Neural cell (in vitro differentiated cells): ENCODE results near the gene EML6. TPM values are rescaled to one million over a fixed set of nuclear protein-coding genes. Genes with fewer than 3 reads are reported as not detected.

Experiments used
- H2AFZ ChIP-seq: fragments of 200-600, 300-800 bp; sonication (generic), shearing (Covaris generic); 2 replicates; pipeline ENCODE4 v1.6.0; 2014; ENCODE audit warnings: low read depth, mild to moderate bottlenecking, antibody characterized with exemption, low read length, moderate library complexity
- H3F3A ChIP-seq: fragments of 200-600 bp; shearing (Covaris generic); 2 replicates; pipeline ENCODE4 v1.6.1; 2016; ENCODE audit warnings: mild to moderate bottlenecking, moderate library complexity, mixed read lengths, antibody characterized with exemption, low read length; ENCODE audit not compliant: insufficient read depth, poor library complexity, severe bottlenecking
- H3K27ac ChIP-seq: fragments of 200-600, 300-800 bp; sonication (generic), shearing (Covaris generic); 2 replicates; pipeline ENCODE4 v1.5.1; 2014; ENCODE audit warnings: mild to moderate bottlenecking, low read length, moderate library complexity
- H3K27me3 ChIP-seq: fragments of 300-800, 200-600 bp; sonication (generic), shearing (Covaris generic); 2 replicates; pipeline ENCODE4 v1.6.0; 2014; ENCODE audit warnings: mild to moderate bottlenecking, low read depth, low read length, moderate library complexity; ENCODE audit not compliant: insufficient read depth
- H3K36me3 ChIP-seq: fragments of 300-800, 200-600 bp; sonication (generic), shearing (Covaris generic); 2 replicates; pipeline ENCODE4 v1.5.1; 2014; ENCODE audit warnings: mild to moderate bottlenecking, antibody characterized with exemption, low read length, moderate library complexity; ENCODE audit not compliant: insufficient read depth
- H3K4me2 ChIP-seq: fragments of 300-800, 200-600 bp; sonication (generic), shearing (Covaris generic); 2 replicates; pipeline ENCODE4 v1.6.0; 2014; ENCODE audit warnings: mild to moderate bottlenecking, low read length
- H3K4me3 ChIP-seq: fragments of 300-800, 200-600 bp; sonication (generic), shearing (Covaris generic); 2 replicates; pipeline ENCODE4 v1.5.1; 2014; ENCODE audit warnings: mild to moderate bottlenecking, low read length, moderate library complexity
- H3K79me2 ChIP-seq: fragments of 200-600 bp; shearing (Covaris generic); replicated peaks from 2 replicates; pipeline ENCODE4 v1.6.0; 2014; ENCODE audit warnings: mild to moderate bottlenecking, low read length, moderate library complexity; ENCODE audit not compliant: insufficient read depth
- H3K9ac ChIP-seq: fragments of 300-800, 200-600 bp; sonication (generic), shearing (Covaris generic); 2 replicates; pipeline ENCODE4 v1.6.1; 2016; ENCODE audit warnings: mild to moderate bottlenecking, low read length, mixed read lengths
- H3K9me2 ChIP-seq: fragments of 200-600 bp; shearing (Covaris generic); 2 replicates; pipeline ENCODE4 v1.6.1; 2016; ENCODE audit warnings: mild to moderate bottlenecking, low read length, mixed read lengths; ENCODE audit not compliant: insufficient read depth
- H3K9me3 ChIP-seq: fragments of 200-600, 300-800 bp; sonication (generic), shearing (Covaris generic); 2 replicates; pipeline ENCODE4 v1.6.1; 2016; ENCODE audit warnings: mild to moderate bottlenecking, mixed run types, low read length, moderate library complexity, mixed read lengths
- H4K20me1 ChIP-seq: fragments of 200-600 bp; shearing (Covaris generic); 2 replicates; pipeline ENCODE4 v1.6.1; 2016; ENCODE audit warnings: mild to moderate bottlenecking, mixed run types; ENCODE audit not compliant: insufficient read depth
- EP300 ChIP-seq: fragments of 450-650 bp; conservative IDR thresholded peaks from 2 replicates; pipeline ENCODE4 v1.6.1; 2014; ENCODE audit warnings: antibody characterized with exemption, mild to moderate bottlenecking, moderate library complexity; ENCODE audit not compliant: poor library complexity, severe bottlenecking
- EZH2 ChIP-seq: fragments of 200-600, 300-800 bp; shearing (Covaris generic), sonication (generic); IDR thresholded peaks from 2 replicates; pipeline ENCODE4 v1.6.1; 2014; ENCODE audit warnings: antibody characterized with exemption, low read length, borderline replicate concordance, mild to moderate bottlenecking; ENCODE audit not compliant: insufficient read depth, poor library complexity, severe bottlenecking
- MXI1 ChIP-seq: fragments of 450-650 bp; conservative IDR thresholded peaks from 2 replicates; pipeline ENCODE4 v1.6.1; 2014; ENCODE audit warnings: antibody characterized with exemption, mild to moderate bottlenecking; ENCODE audit not compliant: poor library complexity, severe bottlenecking
- POLR2AphosphoS5 ChIP-seq: IDR thresholded peaks from 2 replicates; pipeline ENCODE4 v1.6.1; 2012
- RAD21 ChIP-seq: fragments of 450-650 bp; conservative IDR thresholded peaks from 2 replicates; pipeline ENCODE4 v1.6.1; 2014; ENCODE audit warnings: antibody characterized with exemption, mild to moderate bottlenecking, moderate library complexity
- SMC3 ChIP-seq: fragments of 450-650 bp; conservative IDR thresholded peaks from 2 replicates; pipeline ENCODE4 v1.6.1; 2014; ENCODE audit warnings: antibody characterized with exemption, mild to moderate bottlenecking, moderate library complexity; ENCODE audit not compliant: poor library complexity
- TAF1 ChIP-seq: IDR thresholded peaks from 2 replicates; pipeline ENCODE4 v1.6.1; 2012; ENCODE audit warnings: low read depth
- polyA plus RNA-seq: library from polyadenylated mRNA; depleted of rRNA; stranded (reverse); fragments of >200 nt; gene quantifications from 2 replicates; pipeline ENCODE4 v1.2.3, GENCODE V29; 2014
- TF ChIP-seq, protein P1 (sequence below): fragments of 450-650 bp; IDR thresholded peaks from 2 replicates; pipeline ENCODE4 v1.5.1; 2014; ENCODE audit warnings: antibody characterized with exemption, mild to moderate bottlenecking, moderate library complexity; ENCODE audit not compliant: poor library complexity, severe bottlenecking
- TF ChIP-seq, protein P2 (sequence below): IDR thresholded peaks from 2 replicates; pipeline ENCODE4 v1.6.1; 2012; ENCODE audit warnings: borderline replicate concordance

Gene EML6
- polyA plus RNA-seq, 1 donor from 2014 or later = 13.4 TPM

DNA sequence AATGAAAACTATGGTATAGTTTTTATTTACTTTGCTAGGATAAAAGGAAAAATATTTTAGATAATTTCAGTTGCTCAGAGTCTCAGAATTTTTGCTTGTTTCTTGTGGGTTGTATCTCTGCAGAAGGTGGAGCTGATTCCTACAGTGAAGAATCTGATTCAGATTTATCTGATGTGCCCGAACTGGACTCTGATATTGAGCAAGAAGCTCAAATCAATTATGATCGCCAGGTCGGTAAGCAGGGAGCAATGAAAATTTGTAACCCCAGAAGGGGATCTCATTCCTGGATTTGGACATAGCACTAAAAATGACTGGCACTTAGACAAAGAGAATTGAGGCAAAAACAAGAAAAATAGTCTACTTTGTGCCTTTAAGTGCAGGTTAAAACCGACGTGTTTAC is 140.2 kb downstream of the EML6 start:
- no peak overlapping the region for H3K27ac ChIP-seq
- H3K79me2 ChIP-seq = no peaks in the 10 kb centered on the region
- no peak overlapping the region for H3K4me2 ChIP-seq
- H4K20me1 ChIP-seq = no peaks in the 10 kb centered on the region
- H3K36me3 ChIP-seq = no peaks in the 10 kb centered on the region
- H3K9me3 ChIP-seq = no peaks in the 10 kb centered on the region
- no peak overlapping the region for H2AFZ ChIP-seq
- H3K9me2 ChIP-seq = no peaks in the 10 kb centered on the region
- no peak overlapping the region for H3K4me3 ChIP-seq
- H3K27me3 ChIP-seq = no peaks in the 10 kb centered on the region
- H3K9ac ChIP-seq = no peak overlapping the region
- no peaks in the 10 kb centered on the region for H3F3A ChIP-seq
- no peak for TF ChIP-seq EP300
- TF ChIP-seq RAD21 = no peak
- no peak for TF ChIP-seq TAF1

DNA sequence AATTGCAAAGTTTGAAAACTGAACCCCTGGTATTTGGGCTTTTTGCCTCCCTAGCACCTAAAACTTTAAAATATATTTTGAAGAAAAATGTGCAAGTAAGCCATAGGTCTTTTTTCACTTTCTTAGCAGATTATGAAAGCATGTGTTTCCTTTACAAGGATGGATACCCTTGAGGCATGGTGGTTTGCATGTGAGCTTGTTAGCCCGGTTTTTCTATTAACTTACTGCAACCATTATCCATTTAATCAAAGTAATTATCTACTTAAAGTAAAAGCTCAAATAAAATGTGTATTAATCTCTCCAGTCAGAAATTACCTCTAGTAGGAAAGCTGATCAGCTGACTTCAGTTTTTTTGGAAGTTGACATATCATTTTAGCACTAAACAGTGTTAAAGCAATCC is 140.6 kb downstream of the EML6 start:
- no peaks in the 10 kb centered on the region for H3K79me2 ChIP-seq
- no peak for TF ChIP-seq MXI1
- H3K9me3 ChIP-seq = no peaks in the 10 kb centered on the region
- no peak overlapping the region for H3K27ac ChIP-seq
- no peak overlapping the region for H3K4me2 ChIP-seq
- H3K4me3 ChIP-seq = no peak overlapping the region
- no peaks in the 10 kb centered on the region for H3F3A ChIP-seq
- H3K36me3 ChIP-seq = no peaks in the 10 kb centered on the region
- H3K27me3 ChIP-seq = no peaks in the 10 kb centered on the region
- H3K9ac ChIP-seq = no peak overlapping the region
- H2AFZ ChIP-seq = no peak overlapping the region
- H3K9me2 ChIP-seq = no peaks in the 10 kb centered on the region
- no peaks in the 10 kb centered on the region for H4K20me1 ChIP-seq

DNA sequence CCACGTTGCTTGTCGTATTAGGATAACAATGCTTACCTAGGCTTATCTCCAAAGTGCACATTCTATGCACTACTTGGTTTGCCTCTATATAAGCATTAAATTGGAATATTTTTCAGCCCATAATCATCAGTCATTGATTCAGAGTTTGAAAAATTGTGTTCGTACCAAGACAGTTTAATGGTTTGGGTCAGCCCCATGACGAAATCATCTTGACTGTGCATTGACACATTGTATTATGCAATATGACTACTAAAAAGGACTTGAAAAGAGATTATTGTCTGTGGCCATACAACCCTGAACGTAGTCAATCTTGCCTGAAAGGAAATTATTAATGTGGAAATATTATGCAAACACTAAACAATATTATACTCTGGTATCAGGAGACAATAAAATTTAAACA is 141.3 kb downstream of the EML6 start:
- no peaks in the 10 kb centered on the region for H4K20me1 ChIP-seq
- H3K9me3 ChIP-seq = no peaks in the 10 kb centered on the region
- no peaks in the 10 kb centered on the region for H3F3A ChIP-seq
- no peaks in the 10 kb centered on the region for H3K79me2 ChIP-seq
- no peaks in the 10 kb centered on the region for H3K9me2 ChIP-seq
- H3K36me3 ChIP-seq = no peaks in the 10 kb centered on the region
- TF ChIP-seq EP300 (no peak), POLR2AphosphoS5 (no peak)
- TF ChIP-seq, protein P1, sequence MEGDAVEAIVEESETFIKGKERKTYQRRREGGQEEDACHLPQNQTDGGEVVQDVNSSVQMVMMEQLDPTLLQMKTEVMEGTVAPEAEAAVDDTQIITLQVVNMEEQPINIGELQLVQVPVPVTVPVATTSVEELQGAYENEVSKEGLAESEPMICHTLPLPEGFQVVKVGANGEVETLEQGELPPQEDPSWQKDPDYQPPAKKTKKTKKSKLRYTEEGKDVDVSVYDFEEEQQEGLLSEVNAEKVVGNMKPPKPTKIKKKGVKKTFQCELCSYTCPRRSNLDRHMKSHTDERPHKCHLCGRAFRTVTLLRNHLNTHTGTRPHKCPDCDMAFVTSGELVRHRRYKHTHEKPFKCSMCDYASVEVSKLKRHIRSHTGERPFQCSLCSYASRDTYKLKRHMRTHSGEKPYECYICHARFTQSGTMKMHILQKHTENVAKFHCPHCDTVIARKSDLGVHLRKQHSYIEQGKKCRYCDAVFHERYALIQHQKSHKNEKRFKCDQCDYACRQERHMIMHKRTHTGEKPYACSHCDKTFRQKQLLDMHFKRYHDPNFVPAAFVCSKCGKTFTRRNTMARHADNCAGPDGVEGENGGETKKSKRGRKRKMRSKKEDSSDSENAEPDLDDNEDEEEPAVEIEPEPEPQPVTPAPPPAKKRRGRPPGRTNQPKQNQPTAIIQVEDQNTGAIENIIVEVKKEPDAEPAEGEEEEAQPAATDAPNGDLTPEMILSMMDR = no peak
- no peak overlapping the region for H3K9ac ChIP-seq
- no peak overlapping the region for H3K4me3 ChIP-seq
- H3K27me3 ChIP-seq = no peaks in the 10 kb centered on the region
- H3K4me2 ChIP-seq = no peak overlapping the region
- no peak overlapping the region for H2AFZ ChIP-seq
- no peak overlapping the region for H3K27ac ChIP-seq

DNA sequence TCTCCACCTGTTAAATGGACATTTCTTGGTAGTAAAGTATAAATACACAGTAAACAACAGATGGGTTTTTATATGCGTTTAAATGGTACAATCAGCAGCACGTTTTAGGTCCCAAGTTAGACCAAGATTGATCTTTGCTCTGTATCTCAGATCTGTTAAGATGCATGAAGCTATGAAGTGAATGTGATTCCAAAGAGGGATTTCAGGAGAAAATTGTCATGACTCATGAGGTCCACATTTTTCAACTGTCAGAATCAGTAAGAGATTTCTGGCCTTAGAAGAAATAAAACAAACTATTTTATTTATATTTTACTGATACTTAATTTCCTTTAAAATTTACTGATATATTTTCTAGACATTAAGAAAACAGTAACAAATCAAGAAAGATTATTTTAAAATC is 142.7 kb downstream of the EML6 start:
- Histone ChIP-seq H3K27me3 (no peaks in the 10 kb centered on the region), H4K20me1 (no peaks in the 10 kb centered on the region)
- TF ChIP-seq MXI1 (no peak), EZH2 (no peak), EP300 (no peak), POLR2AphosphoS5 (no peak), SMC3 (no peak), TAF1 (no peak), RAD21 (no peak)
- TF ChIP-seq, protein P2, sequence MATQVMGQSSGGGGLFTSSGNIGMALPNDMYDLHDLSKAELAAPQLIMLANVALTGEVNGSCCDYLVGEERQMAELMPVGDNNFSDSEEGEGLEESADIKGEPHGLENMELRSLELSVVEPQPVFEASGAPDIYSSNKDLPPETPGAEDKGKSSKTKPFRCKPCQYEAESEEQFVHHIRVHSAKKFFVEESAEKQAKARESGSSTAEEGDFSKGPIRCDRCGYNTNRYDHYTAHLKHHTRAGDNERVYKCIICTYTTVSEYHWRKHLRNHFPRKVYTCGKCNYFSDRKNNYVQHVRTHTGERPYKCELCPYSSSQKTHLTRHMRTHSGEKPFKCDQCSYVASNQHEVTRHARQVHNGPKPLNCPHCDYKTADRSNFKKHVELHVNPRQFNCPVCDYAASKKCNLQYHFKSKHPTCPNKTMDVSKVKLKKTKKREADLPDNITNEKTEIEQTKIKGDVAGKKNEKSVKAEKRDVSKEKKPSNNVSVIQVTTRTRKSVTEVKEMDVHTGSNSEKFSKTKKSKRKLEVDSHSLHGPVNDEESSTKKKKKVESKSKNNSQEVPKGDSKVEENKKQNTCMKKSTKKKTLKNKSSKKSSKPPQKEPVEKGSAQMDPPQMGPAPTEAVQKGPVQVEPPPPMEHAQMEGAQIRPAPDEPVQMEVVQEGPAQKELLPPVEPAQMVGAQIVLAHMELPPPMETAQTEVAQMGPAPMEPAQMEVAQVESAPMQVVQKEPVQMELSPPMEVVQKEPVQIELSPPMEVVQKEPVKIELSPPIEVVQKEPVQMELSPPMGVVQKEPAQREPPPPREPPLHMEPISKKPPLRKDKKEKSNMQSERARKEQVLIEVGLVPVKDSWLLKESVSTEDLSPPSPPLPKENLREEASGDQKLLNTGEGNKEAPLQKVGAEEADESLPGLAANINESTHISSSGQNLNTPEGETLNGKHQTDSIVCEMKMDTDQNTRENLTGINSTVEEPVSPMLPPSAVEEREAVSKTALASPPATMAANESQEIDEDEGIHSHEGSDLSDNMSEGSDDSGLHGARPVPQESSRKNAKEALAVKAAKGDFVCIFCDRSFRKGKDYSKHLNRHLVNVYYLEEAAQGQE = no peak
- TF ChIP-seq, protein P1 = no peak

More for the DNA sequence above, 142.7 kb downstream of the EML6 start:
- Histone ChIP-seq H3K4me2 (no peak overlapping the region), H3K4me3 (no peak overlapping the region), H3K9me3 (no peaks in the 10 kb centered on the region), H3K9ac (no peak overlapping the region), H3K27ac (no peak overlapping the region), H3K79me2 (no peaks in the 10 kb centered on the region), H3K36me3 (no peaks in the 10 kb centered on the region), H3F3A (no peaks in the 10 kb centered on the region), H2AFZ (no peak overlapping the region), H3K9me2 (no peaks in the 10 kb centered on the region)
